Smooth muscle cell (in vitro differentiated cells): ENCODE results near the gene LMX1A. TPM values are rescaled to one million over a fixed set of nuclear protein-coding genes. Genes with fewer than 3 reads are reported as not detected.

Experiments
- DNase-seq: peaks from one replicate; lab custom pipeline; 2025; ENCODE audit not compliant: unreplicated experiment; lab: John Stamatoyannopoulos, UW
- H2AFZ ChIP-seq: fragments of 200-600 bp; sonication (generic); 2 replicates; pipeline ENCODE4 v1.6.0; 2016; ENCODE audit warnings: antibody characterized with exemption, low read depth, mild to moderate bottlenecking
- H3F3A ChIP-seq: fragments of 200-600 bp; sonication (generic); 2 replicates; pipeline ENCODE4 v1.6.0; 2017; ENCODE audit warnings: antibody characterized with exemption, low read depth
- H3K27ac ChIP-seq: fragments of 200-600 bp; sonication (generic); 2 replicates; pipeline ENCODE4 v1.5.1; 2016; ENCODE audit warnings: low read depth, mild to moderate bottlenecking
- H3K27me3 ChIP-seq: fragments of 200-600 bp; sonication (generic); 2 replicates; pipeline ENCODE4 v1.6.1; 2016; ENCODE audit warnings: low read depth, mild to moderate bottlenecking
- H3K36me3 ChIP-seq: fragments of 200-600 bp; sonication (generic); 2 replicates; pipeline ENCODE4 v1.5.1; 2016; ENCODE audit warnings: low read depth
- H3K4me1 ChIP-seq: fragments of 200-600 bp; sonication (generic); 2 replicates; pipeline ENCODE4 v1.5.1; 2016; ENCODE audit warnings: low read depth
- H3K4me2 ChIP-seq: fragments of 200-600 bp; sonication (generic); 2 replicates; pipeline ENCODE4 v1.6.0; 2016; ENCODE audit warnings: mild to moderate bottlenecking
- H3K4me3 ChIP-seq: fragments of 200-600 bp; sonication (generic); 2 replicates; pipeline ENCODE4 v1.5.1; 2016; ENCODE audit warnings: mild to moderate bottlenecking
- H3K79me2 ChIP-seq: fragments of 200-600 bp; sonication (generic); 2 replicates; pipeline ENCODE4 v1.6.0; 2016; ENCODE audit warnings: low read depth, mild to moderate bottlenecking
- H3K9ac ChIP-seq: fragments of 200-600 bp; sonication (generic); 2 replicates; pipeline ENCODE4 v1.6.0; 2016; ENCODE audit warnings: low read depth
- H3K9me3 ChIP-seq: fragments of 200-600 bp; sonication (generic); replicated peaks from 2 replicates; pipeline ENCODE4 v1.5.1; 2016; ENCODE audit warnings: low read depth
- H4K20me1 ChIP-seq: fragments of 200-600 bp; sonication (generic); 2 replicates; pipeline ENCODE4 v1.6.0; 2016; ENCODE audit warnings: low read depth
- CTCF ChIP-seq: fragments of 200-600 bp; sonication (generic); IDR thresholded peaks from 2 replicates; pipeline ENCODE4 v1.5.1; 2017; ENCODE audit warnings: borderline replicate concordance, mild to moderate bottlenecking, antibody characterized with exemption; ENCODE audit not compliant: insufficient read depth, poor library complexity, severe bottlenecking
- whole genome bisulfite sequencing: methylation state at CpG from one replicate; pipeline ENCODE4 v1.1.7; 2016; ENCODE audit warnings: low lambda C conversion rate; 5-methylcytosine and 5-hydroxymethylcytosine counted together
- polyA plus RNA-seq: library from polyadenylated mRNA; unstranded; fragments of >200 nt; fragmentation: Nextera tagmentation; extraction: Ambion mirVana; gene quantifications from 2 replicates; pipeline ENCODE4 v1.2.1, GENCODE V29; 2016
- total RNA-seq: library from RNA; depleted of rRNA; stranded (reverse); fragments of >200 nt; gene quantifications from 2 replicates; pipeline ENCODE4 v1.2.3, GENCODE V29; 2014

Gene LMX1A
- total and polyA plus RNA-seq, 2 experiments from 2014 or later, result not detected

GRCh38 chr1:165189913-165190312, 166.6 kb downstream of the LMX1A start:
- no peak overlapping the region for H3K27ac ChIP-seq
- 90% methylated on average over 4 of the region's 4 CpGs for WGBS
- no peaks in the 10 kb centered on the region for H3K79me2 ChIP-seq
- no peaks in the 10 kb centered on the region for H3F3A ChIP-seq
- no peaks in the 10 kb centered on the region for H4K20me1 ChIP-seq
- H3K27me3 ChIP-seq, result peaks cover 14% of the 10 kb centered on the region
- no peak overlapping the region for H3K9ac ChIP-seq
- no peak overlapping the region for H2AFZ ChIP-seq
- no peaks in the 10 kb centered on the region for H3K36me3 ChIP-seq
- H3K4me1 ChIP-seq, result no peaks in the 10 kb centered on the region
- no peak for DNase-seq
- TF ChIP-seq CTCF, result no peak
- no peak overlapping the region for H3K4me2 ChIP-seq
- no peaks in the 10 kb centered on the region for H3K9me3 ChIP-seq
- no peak overlapping the region for H3K4me3 ChIP-seq

- WGBS, result 66% methylated on average over 2 of the region's 2 CpGs
- H3F3A ChIP-seq, result no peaks in the 10 kb centered on the region
Observed at GRCh38 chr1:165189011-165189410, 167.5 kb downstream of the LMX1A start.

GRCh38 chr1:165187031-165188009, 169.2 kb downstream of the LMX1A start:
- Histone ChIP-seq H3K27me3 (peaks cover under 1% of the 10 kb centered on the region), H3K4me3 (no peak overlapping the region), H3K4me2 (no peak overlapping the region), H3K79me2 (no peaks in the 10 kb centered on the region), H3F3A (no peaks in the 10 kb centered on the region), H3K36me3 (no peaks in the 10 kb centered on the region), H2AFZ (no peak overlapping the region), H3K9me3 (no peaks in the 10 kb centered on the region), H3K4me1 (no peaks in the 10 kb centered on the region), H4K20me1 (no peaks in the 10 kb centered on the region), H3K9ac (no peak overlapping the region), H3K27ac (no peak overlapping the region)
- TF ChIP-seq CTCF, result no peak
- DNase-seq, result no peak
- whole genome bisulfite sequencing, result 31% methylated on average over 3 of the region's 3 CpGs

More at GRCh38 chr1:165189011-165189410, 167.5 kb downstream of the LMX1A start:
- no peaks in the 10 kb centered on the region for H3K79me2 ChIP-seq
- no peaks in the 10 kb centered on the region for H4K20me1 ChIP-seq
- no peaks in the 10 kb centered on the region for H3K9me3 ChIP-seq
- H3K4me2 ChIP-seq, result no peak overlapping the region
- H3K4me1 ChIP-seq, result no peaks in the 10 kb centered on the region
- H3K9ac ChIP-seq, result no peak overlapping the region
- TF ChIP-seq CTCF, result no peak
- H3K27ac ChIP-seq, result no peak overlapping the region
- H3K36me3 ChIP-seq, result no peaks in the 10 kb centered on the region
- H3K4me3 ChIP-seq, result no peak overlapping the region
- no peak overlapping the region for H2AFZ ChIP-seq
- DNase-seq, result no peak
- peaks cover 10% of the 10 kb centered on the region for H3K27me3 ChIP-seq
